KMS-11 (cell line): ENCODE measurements around the gene CPA4.

ENCODE experiments used
- H2AFZ ChIP-seq: fragments of 200-600 bp; sonication (generic); 2 replicates; pipeline ENCODE4 v1.6.1; 2016; ENCODE audit warnings: antibody characterized with exemption, mixed run types, low read depth
- H3K27ac ChIP-seq: fragments of 200-600 bp; sonication (generic); 2 replicates; pipeline ENCODE4 v1.6.1; 2016; ENCODE audit warnings: mild to moderate bottlenecking, mixed run types
- H3K27me3 ChIP-seq: fragments of 200-600 bp; sonication (generic); 2 replicates; pipeline ENCODE4 v1.6.1; 2017; ENCODE audit warnings: mild to moderate bottlenecking, low read depth, mixed run types, moderate library complexity; ENCODE audit not compliant: insufficient read depth
- H3K36me3 ChIP-seq: fragments of 200-600 bp; sonication (generic); 2 replicates; pipeline ENCODE4 v1.6.1; 2017; ENCODE audit warnings: mild to moderate bottlenecking, mixed run types; ENCODE audit not compliant: insufficient read depth
- H3K4me1 ChIP-seq: fragments of 200-600 bp; sonication (generic); 2 replicates; pipeline ENCODE4 v1.6.1; 2016; ENCODE audit warnings: mild to moderate bottlenecking, low read depth, mixed run types; ENCODE audit not compliant: poor library complexity, severe bottlenecking
- H3K4me2 ChIP-seq: fragments of 200-600 bp; sonication (generic); 2 replicates; pipeline ENCODE4 v1.7.0; 2016; ENCODE audit warnings: mild to moderate bottlenecking, mixed run types
- H3K4me3 ChIP-seq: fragments of 200-600 bp; sonication (generic); IDR thresholded peaks from 2 replicates; pipeline ENCODE4 v1.6.1; 2017; ENCODE audit warnings: low read depth, low read length, mixed read lengths; ENCODE audit not compliant: insufficient read depth
- H3K79me2 ChIP-seq: fragments of 200-600 bp; sonication (generic); 2 replicates; pipeline ENCODE4 v1.6.1; 2016; ENCODE audit warnings: low read depth, mixed run types; ENCODE audit not compliant: insufficient read depth
- H3K9ac ChIP-seq: fragments of 200-600 bp; sonication (generic); 2 replicates; pipeline ENCODE4 v1.6.1; 2016; ENCODE audit warnings: mild to moderate bottlenecking, mixed run types
- H4K20me1 ChIP-seq: fragments of 200-600 bp; sonication (generic); 2 replicates; pipeline ENCODE4 v1.6.1; 2016; ENCODE audit warnings: mild to moderate bottlenecking, mixed run types; ENCODE audit not compliant: insufficient read depth
- CTCF ChIP-seq: fragments of 200-600 bp; sonication (generic); conservative IDR thresholded peaks from 2 replicates; pipeline ENCODE4 v1.6.1; 2017; ENCODE audit warnings: low read depth, mild to moderate bottlenecking, antibody characterized with exemption, low read length, moderate library complexity, mixed read lengths

Gene CPA4

DNA sequence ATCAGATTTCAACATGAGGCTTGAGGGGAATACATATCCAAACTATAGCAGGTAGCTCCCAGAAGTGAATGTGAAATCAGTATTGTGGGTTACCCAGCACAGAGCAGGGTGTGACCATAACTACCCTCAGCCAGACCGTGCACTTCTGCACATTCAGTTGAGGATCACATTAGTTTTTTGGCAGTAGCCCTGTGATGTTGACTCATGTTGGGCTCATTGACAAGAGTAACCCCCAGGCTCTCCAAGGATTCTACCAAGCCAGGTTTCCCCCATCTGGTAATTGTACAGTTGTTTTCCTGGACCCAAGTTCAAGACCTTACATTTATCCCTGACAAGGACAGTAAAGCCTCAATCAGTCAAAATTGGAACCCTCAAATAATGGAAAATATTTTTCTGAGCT, 11.7 kb upstream of the CPA4 start:
- no peaks in the 10 kb centered on the region for H3K79me2 ChIP-seq
- H3K27ac ChIP-seq: no peak overlapping the region
- no peak overlapping the region for H3K4me2 ChIP-seq
- H2AFZ ChIP-seq: no peak overlapping the region
- H3K9ac ChIP-seq: no peak overlapping the region
- no peak for TF ChIP-seq CTCF
- H3K4me1 ChIP-seq: no peaks in the 10 kb centered on the region
- H3K4me3 ChIP-seq: no peak overlapping the region
- H4K20me1 ChIP-seq: no peaks in the 10 kb centered on the region
- H3K36me3 ChIP-seq: no peaks in the 10 kb centered on the region
- H3K27me3 ChIP-seq: no peaks in the 10 kb centered on the region

GRCh38 chr7:130286881-130287280, 6.1 kb upstream of the CPA4 start:
- Histone ChIP-seq H2AFZ (no peak overlapping the region), H3K27me3 (no peaks in the 10 kb centered on the region), H3K4me3 (no peak overlapping the region), H3K9ac (no peak overlapping the region), H4K20me1 (no peaks in the 10 kb centered on the region), H3K36me3 (no peaks in the 10 kb centered on the region), H3K4me1 (no peaks in the 10 kb centered on the region), H3K27ac (no peak overlapping the region), H3K4me2 (no peak overlapping the region), H3K79me2 (no peaks in the 10 kb centered on the region)
- no peak for TF ChIP-seq CTCF

GRCh38 chr7:130288168-130288567, 4.8 kb upstream of the CPA4 start:
- no peaks in the 10 kb centered on the region for H4K20me1 ChIP-seq
- no peak overlapping the region for H3K4me3 ChIP-seq
- H3K27me3 ChIP-seq: no peaks in the 10 kb centered on the region
- H3K79me2 ChIP-seq: no peaks in the 10 kb centered on the region
- no peak for TF ChIP-seq CTCF
- no peak overlapping the region for H3K27ac ChIP-seq
- no peaks in the 10 kb centered on the region for H3K36me3 ChIP-seq
- no peak overlapping the region for H3K9ac ChIP-seq
- no peak overlapping the region for H2AFZ ChIP-seq
- no peaks in the 10 kb centered on the region for H3K4me1 ChIP-seq
- H3K4me2 ChIP-seq: no peak overlapping the region

DNA sequence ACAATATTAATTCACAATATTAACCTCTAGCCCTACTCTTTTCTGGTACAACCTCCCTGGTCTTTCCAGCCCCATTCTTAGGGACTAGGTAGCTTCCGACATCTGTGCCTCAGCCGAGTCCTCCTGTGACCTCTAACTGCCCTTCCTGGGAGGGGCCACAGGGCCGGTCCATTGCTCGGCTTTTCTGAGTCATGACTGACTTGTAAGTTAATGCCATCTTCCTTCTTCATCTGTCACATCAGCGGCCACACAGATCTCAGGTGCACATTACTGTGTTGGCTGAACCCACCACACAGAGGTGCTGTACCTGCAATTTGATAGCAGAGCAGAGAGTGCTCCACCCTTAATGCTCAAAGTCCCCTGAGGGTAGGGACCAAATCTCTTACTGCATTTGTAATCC, 4.1 kb upstream of the CPA4 start:
- no peaks in the 10 kb centered on the region for H3K4me1 ChIP-seq
- H3K27me3 ChIP-seq: no peaks in the 10 kb centered on the region
- H2AFZ ChIP-seq: no peak overlapping the region
- no peak overlapping the region for H3K9ac ChIP-seq
- no peaks in the 10 kb centered on the region for H4K20me1 ChIP-seq
- H3K4me2 ChIP-seq: no peak overlapping the region
- no peaks in the 10 kb centered on the region for H3K36me3 ChIP-seq
- H3K4me3 ChIP-seq: no peak overlapping the region
- H3K27ac ChIP-seq: no peak overlapping the region
- TF ChIP-seq CTCF: no peak
- no peaks in the 10 kb centered on the region for H3K79me2 ChIP-seq

DNA sequence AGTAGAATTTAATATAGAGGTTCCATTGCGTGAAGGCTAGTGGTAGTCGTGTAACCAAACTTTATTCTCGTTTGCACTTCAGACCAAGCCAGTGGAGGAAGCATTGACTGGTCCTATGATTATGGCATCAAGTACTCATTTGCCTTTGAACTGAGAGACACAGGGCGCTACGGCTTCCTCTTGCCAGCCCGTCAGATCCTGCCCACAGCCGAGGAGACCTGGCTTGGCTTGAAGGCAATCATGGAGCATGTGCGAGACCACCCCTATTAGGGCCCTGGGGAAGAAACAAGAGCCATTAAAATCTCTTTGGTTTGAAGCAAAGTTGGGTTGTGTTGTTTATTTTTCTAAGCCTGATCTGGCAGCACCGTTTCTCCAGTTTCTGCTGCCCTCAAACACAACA, 3.5 kb upstream of the CPA4 start:
- Histone ChIP-seq H3K79me2 (no peaks in the 10 kb centered on the region), H3K9ac (no peak overlapping the region), H2AFZ (no peak overlapping the region)

More for the DNA sequence above, 3.5 kb upstream of the CPA4 start:
- TF ChIP-seq CTCF: no peak
- no peak overlapping the region for H3K27ac ChIP-seq
- H4K20me1 ChIP-seq: no peaks in the 10 kb centered on the region
- no peak overlapping the region for H3K4me2 ChIP-seq
- no peak overlapping the region for H3K4me3 ChIP-seq
- H3K4me1 ChIP-seq: no peaks in the 10 kb centered on the region
- H3K27me3 ChIP-seq: no peaks in the 10 kb centered on the region
- no peaks in the 10 kb centered on the region for H3K36me3 ChIP-seq
